Activated CD4-positive, alpha-beta T cell treated with anti-CD3 and anti-CD28 coated beads, Interleukin-2, amount 10 ng/mL, durations not matched to agents 7 days and 5 days (primary cell): Measurements from ENCODE around the gene MIPOL1. TPM values are rescaled to one million over a fixed set of nuclear protein-coding genes. Genes with fewer than 3 reads are reported as not detected.

Experiments used
- CTCF ChIA-PET: fragments of 350-600 bp; sonication (Branson Sonifier 250); formaldehyde crosslinking; loops from one replicate; lab custom pipeline; 2021; ENCODE audit warnings: antibody characterized with exemption; lab: Charles Lee
- POLR2A ChIA-PET: fragments of 350-600 bp; sonication (Branson Sonifier 250); formaldehyde crosslinking; loops from one replicate; lab custom pipeline; 2021; ENCODE audit warnings: antibody characterized with exemption; lab: Charles Lee
- DNase-seq: peaks from one replicate; pipeline ENCODE4 v3.0.0-alpha.2; 2020
- H3K27ac Mint-ChIP-seq: one replicate; pipeline ENCODE4 v1.8.0; 2021; ENCODE audit warnings: mild to moderate bottlenecking, moderate library complexity, mixed read lengths
- H3K27me3 Mint-ChIP-seq: one replicate; pipeline ENCODE4 v1.8.0; 2021; ENCODE audit warnings: mixed read lengths
- H3K36me3 Mint-ChIP-seq: one replicate; pipeline ENCODE4 v1.8.0; 2021; ENCODE audit warnings: low read depth, mixed read lengths
- H3K4me1 Mint-ChIP-seq: one replicate; pipeline ENCODE4 v1.8.0; 2021; ENCODE audit warnings: mixed read lengths
- H3K4me3 Mint-ChIP-seq: one replicate; pipeline ENCODE4 v1.8.0; 2021; ENCODE audit warnings: mild to moderate bottlenecking, moderate library complexity, mixed read lengths
- H3K9me3 Mint-ChIP-seq: one replicate; pipeline ENCODE4 v1.8.0; 2021; ENCODE audit warnings: mixed read lengths
- total RNA-seq, 2 experiments: library from RNA; stranded (reverse); gene quantifications; one replicate each; pipeline ENCODE4 v1.2.3, GENCODE V29; 2021

Gene MIPOL1
- total RNA-seq, 2 experiments from 2014 or later: not detected

DNA sequence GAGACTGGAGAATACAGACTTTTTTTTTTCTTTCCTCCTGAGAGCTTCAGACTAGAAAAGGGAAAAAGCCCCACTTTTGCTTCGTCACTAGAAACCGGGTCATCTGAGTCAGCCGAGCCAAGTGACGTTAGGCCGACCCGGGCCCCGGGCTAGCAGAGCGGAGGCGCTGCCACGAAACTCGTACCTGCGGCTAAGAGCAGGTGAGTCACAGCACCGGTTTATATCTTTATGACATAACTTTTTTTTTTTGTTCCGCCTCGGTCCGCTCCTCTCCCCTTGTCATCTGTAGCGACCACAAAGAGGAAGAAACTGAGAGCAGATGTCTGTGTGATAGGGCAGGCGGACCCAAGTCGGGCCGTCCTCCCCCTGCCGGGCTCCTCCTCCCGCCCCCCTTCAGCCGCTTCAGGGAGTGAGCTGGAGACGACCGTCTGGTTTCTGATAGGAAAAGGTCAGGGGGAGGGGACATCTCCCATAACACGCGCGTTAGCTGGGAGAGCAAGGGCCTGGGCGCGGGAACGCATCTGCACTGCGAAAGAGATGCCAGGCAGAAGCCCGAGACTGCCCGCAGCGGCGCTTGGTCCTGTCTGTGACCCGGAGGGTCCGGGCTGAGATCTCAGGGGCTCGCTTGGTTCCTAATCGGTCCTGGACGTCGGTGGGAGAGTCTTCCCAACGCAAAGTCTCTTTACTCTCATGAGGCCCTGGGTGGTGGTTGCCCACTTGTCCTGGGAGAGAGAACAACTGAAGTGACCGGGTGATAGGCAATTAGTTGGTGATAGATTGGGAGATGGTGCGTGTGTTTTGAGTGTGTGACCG is 398.3 kb downstream of the MIPOL1 start:
- DNase-seq: no peak
- Mint-ChIP-seq H3K27ac (peak overlapping the region; percentile 19), H3K36me3 (peaks cover 9% of the 10 kb centered on the region), H3K27me3 (peaks cover 75% of the 10 kb centered on the region), H3K4me1 (peaks cover 9% of the 10 kb centered on the region), H3K9me3 (peaks cover 7% of the 10 kb centered on the region), H3K4me3 (peak overlapping the region; percentile 34)
- ChIA-PET POLR2A (no interaction called here), CTCF (interaction anchor here (1.2 kb wide), 1 partner anchor 9 kb away, joined by 4 read pairs; no protein-coding TSS in a partner anchor)

GRCh38 chr14:37596790-37597472 is 399.2 kb downstream of the MIPOL1 start:
- Mint-ChIP-seq H3K4me3 (no peak overlapping the region), H3K4me1 (peaks cover 9% of the 10 kb centered on the region), H3K36me3 (peaks cover 9% of the 10 kb centered on the region), H3K27ac (no peak overlapping the region), H3K9me3 (peaks cover 7% of the 10 kb centered on the region), H3K27me3 (peaks cover 79% of the 10 kb centered on the region)
- POLR2A ChIA-PET: no interaction called here
- no peak for DNase-seq
- CTCF ChIA-PET: no interaction called here

- CTCF ChIA-PET: no interaction called here
- POLR2A ChIA-PET: no interaction called here
- Mint-ChIP-seq H3K4me1 (peaks cover 9% of the 10 kb centered on the region), H3K27ac (no peak overlapping the region), H3K36me3 (peaks cover 9% of the 10 kb centered on the region), H3K4me3 (no peak overlapping the region), H3K9me3 (peaks cover 7% of the 10 kb centered on the region), H3K27me3 (peaks cover 77% of the 10 kb centered on the region)
- no peak for DNase-seq
Observed at GRCh38 chr14:37597538-37597913, 399.8 kb downstream of the MIPOL1 start.

GRCh38 chr14:37597914-37598746 is 400.4 kb downstream of the MIPOL1 start:
- H3K9me3 Mint-ChIP-seq: peaks cover 7% of the 10 kb centered on the region
- CTCF ChIA-PET: no interaction called here
- no peak overlapping the region for H3K4me3 Mint-ChIP-seq

DNA sequence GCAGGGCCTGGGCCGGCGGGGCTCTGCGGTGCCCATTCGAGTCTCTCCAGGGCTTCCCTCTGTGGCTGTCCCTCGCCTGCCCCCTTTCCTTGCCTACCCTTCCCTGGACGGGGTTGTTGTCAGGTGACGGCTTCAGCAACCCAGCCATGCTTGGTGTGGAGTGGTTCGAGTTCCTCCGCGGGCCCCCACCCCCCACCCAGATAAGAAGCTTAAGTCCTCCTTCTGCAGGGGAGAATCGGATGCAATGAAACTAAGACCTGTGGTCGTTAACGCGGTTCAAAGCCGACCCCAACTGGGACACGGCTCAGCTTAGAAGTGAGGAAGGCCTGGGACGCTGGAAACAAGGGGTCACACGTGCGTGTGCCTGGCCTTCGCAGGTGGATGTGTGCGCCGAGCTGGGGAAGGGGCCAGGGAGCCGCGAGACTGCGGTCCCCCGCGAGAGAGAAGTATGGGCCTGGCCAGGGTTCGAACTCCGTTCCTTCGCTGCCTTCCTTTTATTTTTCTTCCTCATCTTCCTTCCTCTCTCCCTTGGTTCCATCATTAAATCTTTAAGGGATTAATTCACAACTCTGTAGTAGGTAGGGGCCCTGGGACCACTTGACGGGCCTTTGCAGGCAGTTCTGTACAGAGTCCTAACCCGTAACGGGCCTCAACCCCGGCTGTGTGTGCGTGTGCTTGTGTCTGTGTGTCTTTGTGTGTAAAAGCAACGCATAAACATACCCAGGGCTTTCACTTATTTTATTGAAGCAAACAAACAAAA is 401.2 kb downstream of the MIPOL1 start:
- H3K9me3 Mint-ChIP-seq: peaks cover 6% of the 10 kb centered on the region
- peaks cover 73% of the 10 kb centered on the region for H3K27me3 Mint-ChIP-seq
- no peak for DNase-seq
- ChIA-PET CTCF (interaction anchor here (0.6 kb wide), 1 partner anchor 906 kb away, joined by 3 read pairs; no protein-coding TSS in a partner anchor), POLR2A (no interaction called here)
- H3K36me3 Mint-ChIP-seq: peaks cover 9% of the 10 kb centered on the region
- peaks cover 9% of the 10 kb centered on the region for H3K4me1 Mint-ChIP-seq
- peak overlapping the region; percentile 32 for H3K4me3 Mint-ChIP-seq
- H3K27ac Mint-ChIP-seq: peak overlapping the region; percentile 57

More at GRCh38 chr14:37597914-37598746, 400.4 kb downstream of the MIPOL1 start:
- peaks cover 77% of the 10 kb centered on the region for H3K27me3 Mint-ChIP-seq
- POLR2A ChIA-PET: no interaction called here
- peaks cover 9% of the 10 kb centered on the region for H3K36me3 Mint-ChIP-seq
- H3K4me1 Mint-ChIP-seq: peaks cover 9% of the 10 kb centered on the region
- no peak for DNase-seq
- H3K27ac Mint-ChIP-seq: no peak overlapping the region

DNA sequence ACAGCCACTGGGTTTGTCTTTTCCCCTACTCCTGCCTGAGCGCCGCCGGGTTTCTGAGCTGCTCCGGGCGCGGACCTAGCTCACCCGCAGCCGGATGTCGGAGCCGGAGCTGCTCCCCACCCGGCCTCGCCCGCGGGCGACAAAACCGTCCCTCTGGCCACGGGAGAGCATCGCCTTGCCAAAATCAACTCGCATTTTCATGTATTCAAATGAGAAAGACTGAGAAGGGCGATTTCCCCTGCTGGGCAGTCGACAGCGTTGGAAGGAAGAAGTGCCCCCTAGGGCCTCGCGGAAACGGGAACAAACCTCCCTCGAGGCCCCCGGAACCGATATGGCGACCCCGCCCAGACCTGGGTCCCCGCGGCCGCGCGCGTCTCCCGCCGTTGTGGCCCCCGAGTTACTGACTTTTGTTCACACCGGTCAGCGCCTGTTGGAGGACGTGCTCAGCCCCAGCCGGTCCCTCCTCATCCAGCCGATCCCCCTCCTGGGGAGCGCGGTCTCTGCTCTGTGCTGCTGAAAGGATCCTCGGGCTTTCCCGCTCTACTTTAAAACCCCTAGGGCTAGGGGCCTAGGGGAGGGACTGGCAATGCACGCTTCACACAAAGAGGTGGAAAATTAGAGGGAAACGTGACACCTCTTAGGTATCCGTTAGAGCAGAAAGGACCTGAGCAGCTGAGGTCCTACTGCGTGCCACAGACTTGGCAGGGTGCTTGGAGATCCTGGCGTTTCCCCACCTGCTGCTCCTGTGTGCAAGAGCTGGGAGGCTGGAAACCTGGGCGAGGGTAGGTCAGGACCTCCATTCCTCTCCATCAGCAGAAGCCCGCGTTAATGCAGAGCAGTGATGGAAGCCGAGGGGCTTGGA is 402.0 kb downstream of the MIPOL1 start:
- peaks cover 5% of the 10 kb centered on the region for H3K4me1 Mint-ChIP-seq

DNA sequence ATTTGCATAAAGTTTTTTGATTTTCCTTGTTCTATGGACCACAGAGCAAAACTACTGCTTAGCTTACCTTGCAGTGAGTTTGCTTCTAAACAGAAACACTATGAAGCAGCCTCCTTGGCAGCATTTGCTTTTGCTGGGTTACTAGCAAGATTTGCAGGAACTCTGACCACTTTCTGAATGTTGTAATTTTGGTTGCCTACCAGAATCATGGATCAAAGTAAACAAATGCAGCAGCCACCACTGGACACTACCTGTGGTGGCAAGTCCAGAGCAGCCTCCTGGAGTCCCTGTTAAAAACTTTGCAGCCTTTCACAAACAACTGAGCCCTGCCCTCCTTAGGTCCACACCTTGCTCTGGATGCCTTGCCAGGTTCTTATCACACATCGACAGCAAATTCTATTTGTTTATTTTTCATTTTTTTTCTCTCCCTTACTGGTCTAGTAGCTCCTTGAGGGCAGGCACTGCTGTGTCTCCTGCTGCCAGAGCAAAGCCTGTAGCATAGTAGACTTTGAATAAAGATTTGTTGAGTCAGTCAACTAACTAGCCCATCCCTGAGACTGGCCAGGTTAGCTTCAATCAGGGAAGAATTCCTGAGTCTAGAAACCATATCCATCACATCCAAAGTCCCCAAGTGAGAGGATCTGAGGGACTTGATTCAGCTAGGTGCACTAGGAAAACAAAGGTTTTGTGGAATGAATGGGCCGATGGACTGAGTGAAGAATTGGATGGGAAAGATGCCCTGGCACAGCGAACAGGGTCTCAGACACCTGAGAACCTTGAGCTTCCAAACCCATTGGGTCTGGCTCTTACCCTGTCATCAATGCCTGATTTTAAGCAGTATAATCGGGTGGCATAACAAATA is 403.4 kb downstream of the MIPOL1 start:
- Mint-ChIP-seq H3K9me3 (peaks cover 3% of the 10 kb centered on the region), H3K4me3 (no peak overlapping the region), H3K4me1 (peaks cover 3% of the 10 kb centered on the region), H3K36me3 (peaks cover 5% of the 10 kb centered on the region), H3K27ac (no peak overlapping the region), H3K27me3 (peaks cover 61% of the 10 kb centered on the region)
- DNase-seq: no peak
- CTCF ChIA-PET: interaction anchor here (0.6 kb wide), 1 partner anchor 168 kb away, joined by 3 read pairs; no protein-coding TSS in a partner anchor
- POLR2A ChIA-PET: no interaction called here

More for the DNA sequence above, 402.0 kb downstream of the MIPOL1 start:
- H3K27me3 Mint-ChIP-seq: peaks cover 68% of the 10 kb centered on the region
- ChIA-PET CTCF (no interaction called here), POLR2A (no interaction called here)
- H3K4me3 Mint-ChIP-seq: no peak overlapping the region
- H3K36me3 Mint-ChIP-seq: peaks cover 5% of the 10 kb centered on the region
- H3K27ac Mint-ChIP-seq: no peak overlapping the region
- no peak for DNase-seq
- H3K9me3 Mint-ChIP-seq: peaks cover 3% of the 10 kb centered on the region

GRCh38 chr14:37601865-37602264 is 404.1 kb downstream of the MIPOL1 start:
- Mint-ChIP-seq H3K27ac (no peak overlapping the region), H3K27me3 (peaks cover 54% of the 10 kb centered on the region), H3K36me3 (peaks cover 5% of the 10 kb centered on the region), H3K4me1 (no peaks in the 10 kb centered on the region), H3K9me3 (peaks cover 3% of the 10 kb centered on the region), H3K4me3 (no peak overlapping the region)
- ChIA-PET POLR2A (no interaction called here), CTCF (no interaction called here)
- no peak for DNase-seq
